ENCODE measurements around the gene TMC3. TPM values are rescaled to one million over a fixed set of nuclear protein-coding genes. Genes with fewer than 3 reads are reported as not detected.
"Not testable (repeated sequence)": the region's sequence is repeated elsewhere in the genome, so short reads cannot be mapped to it uniquely, and the experiment has no call there.

TMC3 gene
- total RNA-seq, 1 donor from 2014 or later, result not detected

- no peaks in the 10 kb centered on the region for H3K36me3 ChIP-seq
- no peaks in the 10 kb centered on the region for H3K4me1 ChIP-seq
- no peak overlapping the region for H3K27ac ChIP-seq (replicated peaks)
- no peak for DNase-seq
- no peaks in the 10 kb centered on the region for H3K9me3 ChIP-seq (replicated peaks)
- H3K27me3 ChIP-seq (ENCODE audit: low read depth), result peaks cover 3% of the 10 kb centered on the region
- intact Hi-C loops (cut with micrococcal nuclease), result no loop called here
- H3K4me3 ChIP-seq, result no peak overlapping the region
- TF ChIP-seq CTCF (IDR thresholded peaks at IDR 0.05; ENCODE audit: borderline replicate concordance), result no peak
These were observed 15.8 kb downstream of the TMC3 start for GRCh38 chr15:81358248-81358647.

- H3K27ac ChIP-seq (replicated peaks), result no peak overlapping the region
- H3K27me3 ChIP-seq (ENCODE audit: low read depth), result peaks cover 3% of the 10 kb centered on the region
- intact Hi-C loops (cut with micrococcal nuclease), result no loop called here
- H3K4me3 ChIP-seq, result no peak overlapping the region
- no peaks in the 10 kb centered on the region for H3K9me3 ChIP-seq (replicated peaks)
- no peak for DNase-seq
- H3K4me1 ChIP-seq, result no peaks in the 10 kb centered on the region
- no peaks in the 10 kb centered on the region for H3K36me3 ChIP-seq
- TF ChIP-seq CTCF (IDR thresholded peaks at IDR 0.05; ENCODE audit: borderline replicate concordance), result no peak
These were observed 16.8 kb downstream of the TMC3 start for GRCh38 chr15:81357180-81357686.

- intact Hi-C loops (cut with micrococcal nuclease), result no loop called here
- H3K27ac ChIP-seq (replicated peaks), result no peak overlapping the region
- H3K4me1 ChIP-seq, result no peaks in the 10 kb centered on the region
- no peak for DNase-seq
- no peak for TF ChIP-seq CTCF (IDR thresholded peaks at IDR 0.05; ENCODE audit: borderline replicate concordance)
- H3K27me3 ChIP-seq (ENCODE audit: low read depth), result peaks cover 3% of the 10 kb centered on the region
- H3K36me3 ChIP-seq, result no peaks in the 10 kb centered on the region
- H3K4me3 ChIP-seq, result no peak overlapping the region
- no peaks in the 10 kb centered on the region for H3K9me3 ChIP-seq (replicated peaks)
These were observed 17.8 kb downstream of the TMC3 start for GRCh38 chr15:81356252-81356651.

- H3K9me3 ChIP-seq (replicated peaks), result no peaks in the 10 kb centered on the region
- no peaks in the 10 kb centered on the region for H3K36me3 ChIP-seq
- H3K4me3 ChIP-seq, result no peak overlapping the region
- intact Hi-C loops (cut with micrococcal nuclease), result no loop called here
- H3K4me1 ChIP-seq, result no peaks in the 10 kb centered on the region
- DNase-seq, result no peak
- TF ChIP-seq CTCF (IDR thresholded peaks at IDR 0.05; ENCODE audit: borderline replicate concordance), result no peak
- H3K27me3 ChIP-seq (ENCODE audit: low read depth), result no peaks in the 10 kb centered on the region
- H3K27ac ChIP-seq (replicated peaks), result no peak overlapping the region
These were observed 22.4 kb downstream of the TMC3 start for GRCh38 chr15:81351651-81352050.

GRCh38 chr15:81349271-81349670, 24.7 kb downstream of the TMC3 start:
- intact Hi-C loops (cut with micrococcal nuclease), result no loop called here
- Histone ChIP-seq H3K27me3 (ENCODE audit: low read depth) (no peaks in the 10 kb centered on the region), H3K9me3 (replicated peaks) (no peaks in the 10 kb centered on the region), H3K27ac (replicated peaks) (no peak overlapping the region), H3K4me1 (no peaks in the 10 kb centered on the region), H3K36me3 (no peaks in the 10 kb centered on the region), H3K4me3 (no peak overlapping the region)
- DNase-seq, result no peak
- no peak for TF ChIP-seq CTCF (IDR thresholded peaks at IDR 0.05; ENCODE audit: borderline replicate concordance)

- not testable (repeated sequence) for H3K27me3 ChIP-seq (ENCODE audit: low read depth)
These were observed 25.3 kb downstream of the TMC3 start for GRCh38 chr15:81348691-81349090.

More at GRCh38 chr15:81348691-81349090, 25.3 kb downstream of the TMC3 start:
- H3K27ac ChIP-seq (replicated peaks); H3K4me1 ChIP-seq; H3K4me3 ChIP-seq; DNase-seq; H3K36me3 ChIP-seq; intact Hi-C loops (cut with micrococcal nuclease); H3K9me3 ChIP-seq (replicated peaks): not testable (repeated sequence)
